Measurements from ENCODE around the gene FAM81A. TPM values are rescaled to one million over a fixed set of nuclear protein-coding genes. Genes with fewer than 3 reads are reported as not detected.
A peak's percentile ranks its signal among the peaks of the same experiment; 100 is the strongest.

Gene FAM81A
- polyA plus RNA-seq, 2 of the 4 experiments (the other 2 are of a cell fraction), result 13.1 to 15.1 TPM

- CTCF ChIA-PET, result interaction anchor here (1.2 to 12.0 kb wide), 9 partner anchors 15 to 551 kb away, joined by 3 to 685 read pairs (median 82); partner anchors contain the start of genes GCNT3 and GTF2A2
- 64% methylated on average over 9 of the region's 9 CpGs for WGBS (ENCODE audit: missing lambda C conversion rate)
- DNase-seq (ENCODE audit: low read depth in 1 of 2, low spot score in 1 of 2), result no peak
- Histone ChIP-seq H3K4me2 (no peak overlapping the region), H3K4me1 (peaks cover 10% of the 10 kb centered on the region; the same call in 1 of the 3 replicates), H3K27ac (no peak overlapping the region), H3K9me3 (no peaks in the 10 kb centered on the region), H3K4me3 (no peak overlapping the region)
- POLR2A ChIA-PET, result no interaction called here
- TF ChIP-seq FOSL2 (IDR thresholded peaks at IDR 0.05) (no peak), FOSL2 (CRISPR knock-in tag; IDR thresholded peaks at IDR 0.05) (no peak), KDM5A (IDR thresholded peaks at IDR 0.05) (no peak), BHLHE40 (IDR thresholded peaks at IDR 0.05; ENCODE audit: low read depth, low read length) (no peak), CEBPB (IDR thresholded peaks at IDR 0.05) (no peak), POLR2AphosphoS2 (conservative IDR thresholded peaks at IDR 0.05; ENCODE audit: low read length) (no peak), CHD2 (IDR thresholded peaks at IDR 0.05; ENCODE audit: low read length, partially characterized antibody) (no peak), HOXB13 (CRISPR knock-in tag; IDR thresholded peaks at IDR 0.05; ENCODE audit: low read depth) (no peak)
- no peak for ATAC-seq
- no peak for FAIRE-seq
These were observed 93.2 kb downstream of the FAM81A start for GRCh38 chr15:59531066-59531675.

GRCh38 chr15:59532770-59533379 is 94.9 kb downstream of the FAM81A start:
- TF ChIP-seq ESRRA (IDR thresholded peaks at IDR 0.05; ENCODE audit: borderline replicate concordance, low read length) (no peak), REST (IDR thresholded peaks at IDR 0.05) (no peak), SREBF2 (IDR thresholded peaks at IDR 0.05) (no peak), TFCP2L1 (CRISPR knock-in tag; IDR thresholded peaks at IDR 0.05) (no peak), MAX (IDR thresholded peaks at IDR 0.05) (no peak), SMC3 (IDR thresholded peaks at IDR 0.05) (peak; percentile 99), BHLHE40 (IDR thresholded peaks at IDR 0.05; ENCODE audit: low read depth, low read length) (peak; percentile 10; the same call in 1 of the 2 replicates), MAZ (IDR thresholded peaks at IDR 0.05; ENCODE audit: borderline replicate concordance, low read depth, low read length) (no peak), POLR2A (IDR thresholded peaks at IDR 0.05; ENCODE audit: low read length) (no peak), HEYL (CRISPR knock-in tag; IDR thresholded peaks at IDR 0.05) (no peak), HOXB13 (CRISPR knock-in tag; IDR thresholded peaks at IDR 0.05; ENCODE audit: low read depth) (no peak), HOXA7 (CRISPR knock-in tag; IDR thresholded peaks at IDR 0.05) (no peak), ZSCAN20 (CRISPR knock-in tag; IDR thresholded peaks at IDR 0.05) (no peak), CTCF (IDR thresholded peaks at IDR 0.05) (peak; percentile 98), NFE2L2 (conservative IDR thresholded peaks at IDR 0.05; ENCODE audit: low read length) (no peak), POLR2AphosphoS2 (conservative IDR thresholded peaks at IDR 0.05; ENCODE audit: low read length) (no peak), MYC (IDR thresholded peaks at IDR 0.05; ENCODE audit: borderline replicate concordance, low read length) (peak; percentile 38; the same call in 1 of the 2 replicates), RAD21 (conservative IDR thresholded peaks at IDR 0.05 in 1 of 2, IDR thresholded peaks at IDR 0.05 in 1 of 2) (peak; percentile 99), NR3C1 (IDR thresholded peaks at IDR 0.05) (no peak), ZC3H11A (IDR thresholded peaks at IDR 0.05) (no peak), MAFK (IDR thresholded peaks at IDR 0.05; ENCODE audit: partially characterized antibody) (no peak), USF2 (IDR thresholded peaks at IDR 0.05) (no peak), FOXS1 (CRISPR knock-in tag; IDR thresholded peaks at IDR 0.05) (no peak)
- FAIRE-seq, result peak; percentile 63
- ChIA-PET CTCF (interaction anchor here (0.5 to 12.0 kb wide), 50 partner anchors 9 to 1964 kb away, joined by 3 to 685 read pairs (median 4); partner anchors contain the start of genes BNIP2, GCNT3 and GTF2A2), POLR2A (interaction anchor here (1.0 to 2.1 kb wide), 6 partner anchors 80 to 762 kb away, joined by 3 to 17 read pairs (median 6); partner anchors contain the start of genes GCNT3 and GTF2A2)
- peak; percentile 40 to 61; a peak in 3 of 6 replicates for ATAC-seq
- Histone ChIP-seq H3K9me3 (no peaks in the 10 kb centered on the region), H3K4me1 (peaks cover 10% of the 10 kb centered on the region; the same call in 1 of the 3 replicates), H3K4me2 (peak overlapping the region; percentile 44), H3K4me3 (no peak overlapping the region), H3K27ac (peak overlapping the region; percentile 10 to 51; a peak in 3 of 6 replicates)
- DNase-seq (ENCODE audit: low read depth in 1 of 2, low spot score in 1 of 2), result peak; percentile 29 to 76
- WGBS (ENCODE audit: missing lambda C conversion rate), result 14% methylated on average over 8 of the region's 8 CpGs
